CD4-positive, alpha-beta memory T cell (primary cell): ENCODE results near the gene SSUH2. TPM values are rescaled to one million over a fixed set of nuclear protein-coding genes. Genes with fewer than 3 reads are reported as not detected.
"Not testable (repeated sequence)": the region's sequence is repeated elsewhere in the genome, so short reads cannot be mapped to it uniquely, and the experiment has no call there.

Experiments
- CTCF ChIA-PET: fragments of 350-600 bp; sonication (Branson Sonifier 250); formaldehyde crosslinking; loops from one replicate; lab custom pipeline; 2021; ENCODE audit warnings: inconsistent platforms; ENCODE audit not compliant: partially characterized antibody; lab: Charles Lee
- POLR2A ChIA-PET: fragments of 350-600 bp; sonication (Branson Sonifier 250); formaldehyde crosslinking; loops from one replicate; lab custom pipeline; 2021; ENCODE audit not compliant: partially characterized antibody; lab: Charles Lee
- DNase-seq, 5 donors: peaks; one replicate each; pipeline versions ENCODE4 v3.0.0 to v3.0.0-alpha.2; 2020 to 2022; ENCODE audit warnings: mixed read lengths in 1 of 5
- H3K27ac ChIP-seq: one replicate; pipeline ENCODE4 v1.7.0; 2013; ENCODE audit warnings: low read depth, low read length
- H3K27me3 ChIP-seq: 2 replicates; pipeline ENCODE4 v1.7.0; 2013; ENCODE audit warnings: mild to moderate bottlenecking, low read length, moderate library complexity; ENCODE audit not compliant: insufficient read depth
- H3K36me3 ChIP-seq: 2 replicates; pipeline ENCODE4 v1.7.0; 2013; ENCODE audit warnings: mild to moderate bottlenecking, low read length, moderate library complexity; ENCODE audit not compliant: insufficient read depth
- H3K4me1 ChIP-seq: 2 replicates; pipeline ENCODE4 v1.7.0; 2013; ENCODE audit warnings: mild to moderate bottlenecking, low read length, moderate library complexity; ENCODE audit not compliant: insufficient read depth
- H3K4me3 ChIP-seq, 2 donors: one replicate each; pipeline ENCODE4 v1.7.0; 2013; ENCODE audit warnings: low read length in 2 of 2, mild to moderate bottlenecking in 1 of 2
- H3K9me3 ChIP-seq, 2 donors: one replicate each; pipeline ENCODE4 v1.7.0; 2013; ENCODE audit warnings: low read length in 2 of 2, control low read depth in 1 of 2; ENCODE audit not compliant: control insufficient read depth in 1 of 2
- H3K27ac Mint-ChIP-seq, 7 donors: one replicate each; pipeline ENCODE4 v1.8.0; 2020 to 2021; ENCODE audit warnings: mixed read lengths in 7 of 7, mild to moderate bottlenecking in 6 of 7, inconsistent platforms in 3 of 7, moderate library complexity in 3 of 7
- H3K27me3 Mint-ChIP-seq, 2 donors: one replicate each; pipeline ENCODE4 v1.8.0; 2020 to 2021; ENCODE audit warnings: mixed read lengths in 2 of 2
- H3K36me3 Mint-ChIP-seq, 2 donors: one replicate each; pipeline ENCODE4 v1.8.0; 2020 to 2021; ENCODE audit warnings: mixed read lengths in 2 of 2, inconsistent platforms in 1 of 2, mild to moderate bottlenecking in 1 of 2
- H3K4me1 Mint-ChIP-seq, 4 donors: one replicate each; pipeline ENCODE4 v1.8.0; 2020 to 2021; ENCODE audit warnings: mixed read lengths in 4 of 4, mild to moderate bottlenecking in 1 of 4
- H3K4me3 Mint-ChIP-seq, 8 donors: one replicate each; pipeline ENCODE4 v1.8.0; 2020 to 2021; ENCODE audit warnings: mixed read lengths in 8 of 8, mild to moderate bottlenecking in 7 of 8, moderate library complexity in 6 of 8, inconsistent platforms in 3 of 8
- H3K9me3 Mint-ChIP-seq, 8 donors: one replicate each; pipeline ENCODE4 v1.8.0; 2020 to 2021; ENCODE audit warnings: mixed read lengths in 8 of 8, mild to moderate bottlenecking in 5 of 8, inconsistent platforms in 3 of 8, moderate library complexity in 1 of 8
- intact Hi-C: fragments of 100-400 bp; cut with micrococcal nuclease; formaldehyde crosslinking; loops from one replicate; pipeline ENCODE4 v1.15.1; 2023
- polyA plus RNA-seq, 2 donors: library from polyadenylated mRNA; unstranded; fragments of 300-500 nt; fragmentation: Illumina TruSeq; gene quantifications; one replicate each; pipeline ENCODE4 v1.2.3, GENCODE V29; 2021
- total RNA-seq, 2 experiments: library from RNA; stranded (reverse); gene quantifications; one replicate each; pipeline ENCODE4 v1.2.3, GENCODE V29; 2021

Gene SSUH2
- total and polyA plus RNA-seq, 4 experiments from 2014 or later: not detected

GRCh38 chr3:8657804-8658305, 13.3 kb upstream of the SSUH2 start:
- no peak overlapping the region for H3K4me3 ChIP-seq
- H3K27ac Mint-ChIP-seq: no peak overlapping the region
- peaks cover 0 to 2% (median 0%) of the 10 kb centered on the region in 4 donors for H3K4me1 Mint-ChIP-seq
- no peaks in the 10 kb centered on the region for H3K36me3 Mint-ChIP-seq
- no peak overlapping the region for H3K4me3 Mint-ChIP-seq
- H3K9me3 Mint-ChIP-seq: peaks cover 0 to 12% (median 0%) of the 10 kb centered on the region in 8 donors
- ChIA-PET POLR2A (no interaction called here), CTCF (no interaction called here)
- peaks cover 8 to 14% of the 10 kb centered on the region in 2 donors for H3K27me3 Mint-ChIP-seq
- no peaks in the 10 kb centered on the region for H3K4me1 ChIP-seq
- H3K27me3 ChIP-seq: no peaks in the 10 kb centered on the region
- H3K27ac ChIP-seq: no peak overlapping the region
- DNase-seq: no peak
- intact Hi-C loops: no loop called here
- H3K36me3 ChIP-seq: no peaks in the 10 kb centered on the region
- H3K9me3 ChIP-seq: no peaks in the 10 kb centered on the region

- H3K27ac Mint-ChIP-seq: no peak overlapping the region
- ChIA-PET CTCF (no interaction called here), POLR2A (no interaction called here)
- Histone ChIP-seq H3K9me3 (no peaks in the 10 kb centered on the region), H3K27ac (no peak overlapping the region), H3K4me3 (no peak overlapping the region), H3K4me1 (no peaks in the 10 kb centered on the region), H3K27me3 (no peaks in the 10 kb centered on the region), H3K36me3 (no peaks in the 10 kb centered on the region)
- intact Hi-C loops: no loop called here
- peaks cover 0 to 12% (median 0%) of the 10 kb centered on the region in 8 donors for H3K9me3 Mint-ChIP-seq
- peaks cover 13 to 14% of the 10 kb centered on the region in 2 donors for H3K27me3 Mint-ChIP-seq
- H3K36me3 Mint-ChIP-seq: no peaks in the 10 kb centered on the region
- peaks cover 0 to 2% (median 0%) of the 10 kb centered on the region in 4 donors for H3K4me1 Mint-ChIP-seq
- no peak for DNase-seq
- no peak overlapping the region for H3K4me3 Mint-ChIP-seq
These were observed 11.6 kb upstream of the SSUH2 start for GRCh38 chr3:8656240-8656639.

DNA sequence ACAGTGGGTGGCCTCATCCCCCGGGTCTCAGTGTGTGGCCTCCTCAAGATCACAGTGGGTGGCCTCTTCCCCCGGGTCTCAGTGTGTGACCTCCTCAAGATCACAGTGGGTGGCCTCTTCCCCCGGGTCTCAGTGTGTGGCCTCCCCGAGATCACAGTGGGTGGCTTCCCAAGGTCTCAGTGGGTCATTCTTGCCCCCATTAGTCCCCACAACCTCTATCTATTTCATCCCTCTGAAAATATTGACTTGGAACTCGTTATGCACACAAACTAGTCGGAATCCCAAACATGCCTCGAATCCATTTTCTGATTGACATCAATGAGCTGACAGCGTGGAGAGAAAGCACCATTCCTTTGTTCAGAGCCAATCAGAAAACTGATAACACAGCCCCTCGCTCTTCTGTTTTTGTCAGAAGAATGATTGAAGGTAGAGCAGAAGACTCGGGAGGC, 10.8 kb upstream of the SSUH2 start:
- intact Hi-C loops: no loop called here
- Mint-ChIP-seq H3K36me3 (no peaks in the 10 kb centered on the region), H3K27ac (no peak overlapping the region), H3K4me1 (peaks cover 0 to 2% (median 0%) of the 10 kb centered on the region in 4 donors), H3K4me3 (peak overlapping the region in 1 of 8 donors; percentile 11), H3K27me3 (peaks cover 12 to 14% of the 10 kb centered on the region in 2 donors), H3K9me3 (peaks cover 0 to 8% (median 0%) of the 10 kb centered on the region in 8 donors)
- no peaks in the 10 kb centered on the region for H3K9me3 ChIP-seq
- DNase-seq: no peak
- H3K27me3 ChIP-seq: no peaks in the 10 kb centered on the region
- no peak overlapping the region for H3K4me3 ChIP-seq
- H3K27ac ChIP-seq: no peak overlapping the region
- H3K36me3 ChIP-seq: no peaks in the 10 kb centered on the region
- POLR2A ChIA-PET: no interaction called here
- CTCF ChIA-PET: no interaction called here
- H3K4me1 ChIP-seq: no peaks in the 10 kb centered on the region

- H3K27ac Mint-ChIP-seq, H3K36me3 ChIP-seq, H3K4me3 ChIP-seq, H3K27ac ChIP-seq, H3K9me3 ChIP-seq, H3K4me3 Mint-ChIP-seq, H3K4me1 ChIP-seq, H3K27me3 ChIP-seq, H3K4me1 Mint-ChIP-seq, POLR2A ChIA-PET, intact Hi-C loops, CTCF ChIA-PET, H3K36me3 Mint-ChIP-seq, DNase-seq, H3K9me3 Mint-ChIP-seq: not testable (repeated sequence)
- H3K27me3 Mint-ChIP-seq: peaks cover 14% of the 10 kb centered on the region in 2 donors
These were observed 10.2 kb upstream of the SSUH2 start for GRCh38 chr3:8654572-8655329.

DNA sequence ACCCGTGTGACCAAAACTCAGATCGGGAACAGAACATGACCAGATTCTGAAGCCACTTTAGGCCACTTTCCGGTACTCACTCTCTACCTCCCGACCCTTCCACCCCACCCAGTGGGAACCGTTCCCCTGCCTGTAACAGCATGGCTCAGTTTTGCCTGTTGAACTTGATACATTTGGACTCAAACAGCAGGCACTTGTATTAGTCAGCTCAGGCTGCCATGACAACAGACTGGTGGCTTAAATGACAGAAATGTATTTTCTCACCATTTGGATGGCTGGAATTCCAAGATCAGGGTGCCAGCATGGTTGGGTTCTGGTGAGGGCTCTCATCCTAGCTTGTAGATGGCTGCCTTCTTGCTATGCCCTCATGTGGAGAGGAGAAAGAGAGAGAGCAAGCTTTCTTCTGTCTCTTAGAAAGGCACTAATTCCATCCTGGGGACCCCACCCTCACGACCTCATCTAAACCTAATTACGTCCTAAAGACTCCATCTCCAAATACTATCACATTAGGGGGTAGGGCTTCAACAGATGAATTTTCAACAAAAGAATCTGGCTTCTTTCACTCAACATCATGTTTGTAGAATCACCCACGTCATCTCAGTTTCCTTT, 9.3 kb upstream of the SSUH2 start:
- POLR2A ChIA-PET: no interaction called here

DNA sequence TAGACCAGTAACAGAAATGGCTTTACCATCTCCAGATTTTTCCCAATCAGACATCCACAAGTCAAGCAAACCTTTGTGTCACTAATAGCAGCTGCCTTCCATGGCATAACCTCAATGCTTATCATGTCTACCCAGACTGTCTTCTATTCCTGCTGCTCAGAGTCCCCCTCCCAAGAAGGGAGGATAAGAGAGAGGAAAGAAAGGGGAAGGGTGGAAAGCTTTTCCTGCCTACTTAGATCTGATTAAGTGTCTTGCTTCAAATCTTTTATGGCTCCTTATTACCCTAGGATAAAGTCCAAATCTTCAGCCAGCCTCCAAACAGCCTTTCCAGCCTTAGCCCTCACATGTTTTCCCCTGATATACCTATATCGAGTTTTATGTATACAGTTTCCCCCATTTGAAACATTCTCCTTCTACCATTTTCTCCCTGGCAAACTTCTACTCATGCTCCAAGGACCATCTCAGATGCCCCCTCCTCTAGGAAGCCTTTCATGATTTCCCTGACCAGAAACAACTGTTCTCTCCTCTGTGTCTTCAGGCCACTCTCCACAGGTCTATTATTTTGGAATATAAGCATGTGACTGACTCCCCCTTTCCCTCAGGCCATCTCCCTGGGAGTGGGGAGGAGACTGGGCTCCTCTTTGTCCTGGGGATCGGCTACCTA, 7.9 kb upstream of the SSUH2 start:
- H3K27ac ChIP-seq: no peak overlapping the region
- Mint-ChIP-seq H3K4me1 (no peaks in the 10 kb centered on the region), H3K4me3 (no peak overlapping the region), H3K9me3 (peaks cover 0 to 8% (median 0%) of the 10 kb centered on the region in 8 donors), H3K27ac (no peak overlapping the region), H3K36me3 (no peaks in the 10 kb centered on the region), H3K27me3 (peaks cover 11 to 16% of the 10 kb centered on the region in 2 donors)
- no peak for DNase-seq
- H3K36me3 ChIP-seq: no peaks in the 10 kb centered on the region
- ChIA-PET CTCF (no interaction called here), POLR2A (no interaction called here)
- no peak overlapping the region for H3K4me3 ChIP-seq
- H3K4me1 ChIP-seq: no peaks in the 10 kb centered on the region
- intact Hi-C loops: no loop called here
- H3K27me3 ChIP-seq: no peaks in the 10 kb centered on the region
- no peaks in the 10 kb centered on the region for H3K9me3 ChIP-seq

More for the DNA sequence above, 9.3 kb upstream of the SSUH2 start:
- H3K4me3 Mint-ChIP-seq: no peak overlapping the region
- no peaks in the 10 kb centered on the region for H3K36me3 Mint-ChIP-seq
- no peaks in the 10 kb centered on the region for H3K36me3 ChIP-seq
- peaks cover 0 to 8% (median 0%) of the 10 kb centered on the region in 8 donors for H3K9me3 Mint-ChIP-seq
- H3K27me3 Mint-ChIP-seq: peaks cover 14% of the 10 kb centered on the region in 2 donors
- intact Hi-C loops: no loop called here
- no peak for DNase-seq
- H3K27ac Mint-ChIP-seq: no peak overlapping the region
- no peaks in the 10 kb centered on the region for H3K9me3 ChIP-seq
- CTCF ChIA-PET: no interaction called here
- no peaks in the 10 kb centered on the region for H3K27me3 ChIP-seq
- H3K4me1 ChIP-seq: no peaks in the 10 kb centered on the region
- peaks cover 0 to 2% (median 0%) of the 10 kb centered on the region in 4 donors for H3K4me1 Mint-ChIP-seq
- H3K4me3 ChIP-seq: no peak overlapping the region
- H3K27ac ChIP-seq: no peak overlapping the region
